D721Med (cell line): Measurements from ENCODE around the gene SMAD3.

Experiments used
- DNase-seq: peaks from one replicate; pipeline ENCODE4 v3.0.0; 2011; ENCODE audit warnings: low spot score; ENCODE audit not compliant: insufficient read length
- FAIRE-seq: peaks from 2 replicates; lab custom pipeline; 2011; peaks lifted over from hg19 to GRCh38; lab: Jason Lieb, UNC
- TF ChIP-seq, protein P1 (sequence below): IDR thresholded peaks from 2 replicates; pipeline ENCODE4 v1.5.1; 2012; ENCODE audit warnings: mild to moderate bottlenecking, control low read depth; ENCODE audit not compliant: insufficient read depth; ENCODE audit errors: missing control alignments

Gene SMAD3

DNA sequence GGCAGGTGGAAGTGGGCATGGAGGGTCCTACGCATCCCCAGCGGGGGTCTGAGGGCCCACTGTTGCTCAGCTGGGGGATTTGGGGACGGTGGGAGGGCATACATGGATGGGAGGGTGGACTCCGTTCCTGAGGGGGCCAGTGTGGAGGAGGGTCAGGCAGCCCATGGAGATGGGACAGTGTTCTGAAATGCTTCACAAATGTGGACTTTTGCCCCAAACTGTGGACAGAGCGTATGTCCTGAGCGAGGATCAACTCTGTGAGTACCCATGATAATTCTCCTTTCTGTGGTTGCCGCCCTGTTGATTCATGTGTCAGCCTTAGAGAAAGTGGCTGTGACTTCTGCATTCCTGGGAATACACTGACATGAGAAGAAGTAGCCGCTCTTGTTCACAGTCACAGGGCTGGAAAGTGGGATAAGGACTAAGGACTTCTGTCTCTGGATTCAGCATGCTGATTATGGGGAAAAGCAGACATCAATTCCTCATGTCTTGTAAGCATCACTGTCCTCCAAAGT, 33.4 kb downstream of the SMAD3 start:
- TF ChIP-seq, protein P1, sequence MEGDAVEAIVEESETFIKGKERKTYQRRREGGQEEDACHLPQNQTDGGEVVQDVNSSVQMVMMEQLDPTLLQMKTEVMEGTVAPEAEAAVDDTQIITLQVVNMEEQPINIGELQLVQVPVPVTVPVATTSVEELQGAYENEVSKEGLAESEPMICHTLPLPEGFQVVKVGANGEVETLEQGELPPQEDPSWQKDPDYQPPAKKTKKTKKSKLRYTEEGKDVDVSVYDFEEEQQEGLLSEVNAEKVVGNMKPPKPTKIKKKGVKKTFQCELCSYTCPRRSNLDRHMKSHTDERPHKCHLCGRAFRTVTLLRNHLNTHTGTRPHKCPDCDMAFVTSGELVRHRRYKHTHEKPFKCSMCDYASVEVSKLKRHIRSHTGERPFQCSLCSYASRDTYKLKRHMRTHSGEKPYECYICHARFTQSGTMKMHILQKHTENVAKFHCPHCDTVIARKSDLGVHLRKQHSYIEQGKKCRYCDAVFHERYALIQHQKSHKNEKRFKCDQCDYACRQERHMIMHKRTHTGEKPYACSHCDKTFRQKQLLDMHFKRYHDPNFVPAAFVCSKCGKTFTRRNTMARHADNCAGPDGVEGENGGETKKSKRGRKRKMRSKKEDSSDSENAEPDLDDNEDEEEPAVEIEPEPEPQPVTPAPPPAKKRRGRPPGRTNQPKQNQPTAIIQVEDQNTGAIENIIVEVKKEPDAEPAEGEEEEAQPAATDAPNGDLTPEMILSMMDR, result no peak
- DNase-seq, result no peak
- FAIRE-seq, result no peak

DNA sequence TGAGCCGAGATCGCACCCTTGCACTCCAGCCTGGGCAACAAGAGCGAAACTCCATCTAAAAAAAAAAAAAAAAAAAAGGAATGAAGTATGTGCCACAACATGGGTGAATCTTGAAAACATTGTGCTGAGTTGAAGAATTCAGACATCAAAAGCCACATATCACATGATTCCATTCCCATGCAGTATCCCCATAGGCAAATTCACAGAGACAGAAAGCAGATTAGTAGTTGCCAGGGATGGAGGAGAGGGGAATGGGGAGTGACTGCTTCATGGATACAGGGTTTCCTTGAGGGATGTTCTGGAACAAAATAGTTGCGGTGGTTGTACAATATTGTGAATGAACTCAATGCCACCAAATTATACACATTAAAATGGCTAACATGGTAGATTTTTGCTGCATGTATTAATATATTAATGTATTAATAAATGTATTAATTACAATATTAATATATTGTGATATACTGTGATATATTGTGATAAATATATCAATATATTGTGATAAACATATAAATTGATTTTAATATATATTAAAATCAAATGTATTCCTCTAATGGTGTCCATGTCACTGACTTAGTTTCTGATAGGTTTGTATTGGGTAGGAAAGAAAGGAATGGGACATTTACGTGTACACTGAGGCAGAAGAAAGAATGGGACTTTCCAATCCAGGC, 34.9 kb downstream of the SMAD3 start:
- no peak for DNase-seq
- TF ChIP-seq, protein P1, result no peak
- FAIRE-seq, result no peak

DNA sequence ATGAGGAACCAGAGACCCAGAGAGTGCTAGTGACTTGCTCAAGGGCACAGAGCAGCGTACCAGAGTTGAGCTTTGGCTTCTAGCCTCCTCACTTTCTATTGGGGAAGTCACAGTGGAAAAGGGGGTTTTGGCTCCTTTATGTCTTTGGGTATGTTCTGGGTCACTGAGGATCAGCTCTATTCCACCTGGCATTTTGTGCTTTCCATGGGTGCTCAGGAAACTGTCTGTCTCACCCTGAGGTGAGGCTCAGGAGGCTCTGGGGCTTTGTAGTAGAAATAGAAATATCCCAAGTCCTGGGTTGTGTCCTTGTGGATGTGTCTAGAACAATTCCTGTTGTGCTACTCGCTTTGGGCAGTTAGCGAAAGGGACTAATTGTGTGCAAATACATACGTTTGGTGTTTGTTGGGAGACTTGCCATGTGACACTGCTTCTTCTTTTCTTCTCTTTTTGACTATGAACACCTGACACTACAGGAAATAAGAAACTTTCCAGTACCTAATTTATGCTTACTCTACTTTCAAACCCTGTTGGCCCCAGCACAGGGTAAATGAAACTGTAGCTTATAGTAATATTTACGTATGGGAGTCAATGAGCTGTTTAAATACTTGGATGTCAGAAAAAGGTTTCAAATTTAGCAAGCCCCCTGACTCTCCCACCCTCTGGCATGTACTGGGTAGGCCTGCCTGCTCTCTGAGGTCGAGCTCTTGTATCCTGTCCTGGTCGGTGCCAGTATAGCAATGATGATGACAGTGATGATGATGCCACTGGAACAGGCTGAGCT, 35.6 kb downstream of the SMAD3 start:
- no peak for FAIRE-seq
- TF ChIP-seq, protein P1, result no peak
- no peak for DNase-seq

DNA sequence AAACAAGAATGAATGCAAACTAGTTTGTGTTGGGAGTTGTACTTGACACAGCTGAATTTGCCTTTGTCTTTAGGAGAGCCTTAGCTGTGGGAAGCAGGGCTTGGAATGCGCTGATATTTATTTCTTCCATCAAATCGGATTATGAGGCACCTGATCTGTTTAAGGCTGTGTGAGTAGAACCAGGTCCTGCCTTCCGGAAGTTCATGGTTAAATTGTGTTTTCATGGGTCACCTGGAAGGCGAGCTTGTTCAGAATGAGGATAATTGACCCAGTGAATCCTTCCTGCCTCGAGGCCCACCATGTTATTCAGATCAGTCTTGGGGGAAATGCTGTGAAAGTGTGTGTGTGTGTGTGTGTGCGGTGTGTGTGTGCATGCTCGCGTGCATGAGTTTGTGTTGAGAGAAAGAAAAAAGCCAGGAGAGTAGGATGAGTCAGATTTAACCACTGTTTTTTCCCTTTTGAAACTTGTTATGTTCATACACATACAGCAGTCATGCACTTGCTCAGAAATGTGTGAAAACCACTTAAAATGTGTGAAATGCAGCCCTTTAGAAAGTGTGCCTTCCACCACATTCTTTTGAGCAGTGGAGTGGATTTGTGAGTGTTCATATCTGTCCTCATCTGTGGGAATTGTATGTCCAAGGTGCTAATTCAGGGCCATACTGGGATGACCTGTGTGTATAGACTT, 36.7 kb downstream of the SMAD3 start:
- no peak for DNase-seq
- FAIRE-seq, result no peak
- TF ChIP-seq, protein P1, result no peak

DNA sequence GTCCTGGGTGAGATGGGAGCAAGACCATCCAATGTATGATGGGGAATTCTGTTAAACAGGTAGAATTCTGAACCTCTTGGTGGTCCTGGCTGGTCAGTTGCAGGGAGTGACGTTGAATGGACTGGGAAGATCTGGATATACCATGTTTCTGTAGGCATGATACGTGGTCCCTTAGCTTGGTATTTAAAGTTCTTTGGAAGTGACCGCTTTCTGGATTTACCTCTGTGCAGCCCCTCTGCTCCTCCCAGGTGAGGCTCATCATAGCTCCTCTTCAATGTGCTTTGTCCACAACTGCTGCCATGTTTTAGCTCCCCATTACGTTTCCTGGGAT, 37.2 kb downstream of the SMAD3 start:
- DNase-seq, result no peak
- TF ChIP-seq, protein P1, result no peak
- FAIRE-seq, result no peak

DNA sequence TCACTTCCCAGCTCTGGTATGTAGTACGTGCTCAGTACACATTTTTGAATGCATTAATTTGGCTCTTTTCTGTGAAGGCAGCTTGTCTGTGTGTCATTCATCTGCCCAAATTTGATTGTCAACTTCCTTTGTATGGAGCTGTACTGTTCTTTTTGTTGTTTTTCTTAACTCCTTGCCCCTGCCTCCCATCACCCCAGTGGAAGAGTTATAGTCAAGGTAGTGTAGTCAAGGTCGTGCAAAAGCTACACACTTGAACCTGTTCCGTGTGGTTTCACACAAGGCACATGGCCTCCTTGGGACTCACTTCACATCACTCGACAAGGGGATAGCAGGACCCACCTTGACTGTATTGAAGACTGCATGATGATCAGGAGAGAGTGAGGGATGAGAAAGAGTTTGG, 37.6 kb downstream of the SMAD3 start:
- FAIRE-seq (no peak), DNase-seq (no peak)
- TF ChIP-seq, protein P1, result no peak

DNA sequence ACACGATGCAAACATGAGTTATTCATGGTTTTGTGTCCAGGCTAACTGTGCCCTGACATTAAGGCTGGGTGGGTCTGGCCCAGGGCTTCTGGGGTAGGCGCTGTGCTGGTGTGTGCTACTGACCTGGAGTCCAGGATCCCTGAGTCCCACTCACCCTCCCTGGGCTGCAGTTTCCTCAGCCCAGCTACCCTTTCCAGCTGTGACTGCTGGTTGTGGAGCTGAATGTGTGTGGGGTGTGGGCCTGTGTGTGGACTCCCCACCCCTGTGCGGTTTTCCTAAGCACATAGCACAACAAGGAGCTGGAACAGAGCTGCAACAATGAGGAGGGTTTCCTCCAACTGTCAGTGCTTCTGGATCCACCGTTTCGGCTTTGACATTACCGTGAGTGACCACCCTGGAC, 38.0 kb downstream of the SMAD3 start:
- TF ChIP-seq, protein P1, result no peak
- DNase-seq (no peak), FAIRE-seq (no peak)
